Lung (tissue), 12 donors: ENCODE results near the gene TRIM32. TPM values are rescaled to one million over a fixed set of nuclear protein-coding genes. Genes with fewer than 3 reads are reported as not detected.
"Not testable (repeated sequence)": the region's sequence is repeated elsewhere in the genome, so short reads cannot be mapped to it uniquely, and the experiment has no call there.

Experiments used
- ATAC-seq: fragments of 200-7000 bp; cut with Tn5 transposase; one replicate; pipeline ENCODE4 v1.9.1; 2020; ENCODE audit warnings: moderate number of reproducible peaks; ENCODE audit not compliant: insufficient read depth, low FRiP score
- DNase-seq, 3 donors: peaks; one replicate each; pipeline ENCODE4 v3.0.0-alpha.2; 2013 to 2017
- H3K27ac ChIP-seq, 2 donors: one replicate each; pipeline ENCODE4 v1.5.1; 2013; ENCODE audit warnings: mild to moderate bottlenecking in 2 of 2, moderate library complexity in 2 of 2, control low read depth in 1 of 2, inconsistent platforms in 1 of 2, low read depth in 1 of 2, low read length in 1 of 2
- H3K27me3 ChIP-seq, 3 donors: one replicate each; pipeline ENCODE4 v1.5.1; 2013; ENCODE audit warnings: low read length in 2 of 3; ENCODE audit not compliant: control insufficient read depth in 3 of 3, insufficient read depth in 3 of 3
- H3K36me3 ChIP-seq, 4 donors: one replicate each; pipeline ENCODE4 v1.5.1; 2013; ENCODE audit warnings: low read length in 4 of 4, mild to moderate bottlenecking in 1 of 4, moderate library complexity in 1 of 4; ENCODE audit not compliant: control insufficient read depth in 4 of 4, insufficient read depth in 4 of 4
- H3K4me1 ChIP-seq, 5 donors: one replicate each; pipeline ENCODE4 v1.5.1; 2013; ENCODE audit warnings: low read length in 5 of 5, mild to moderate bottlenecking in 2 of 5, moderate library complexity in 1 of 5; ENCODE audit not compliant: control insufficient read depth in 5 of 5, insufficient read depth in 5 of 5
- H3K4me3 ChIP-seq: one replicate; pipeline ENCODE4 v1.5.1; 2013; ENCODE audit warnings: mild to moderate bottlenecking, control low read depth, moderate library complexity
- H3K9ac ChIP-seq, 2 donors: one replicate each; pipeline ENCODE4 v1.5.1; 2013; ENCODE audit warnings: low read length in 2 of 2, control low read depth in 1 of 2; ENCODE audit not compliant: insufficient read depth in 1 of 2
- H3K9me3 ChIP-seq, 4 donors: one replicate each; pipeline ENCODE4 v1.5.1; 2013; ENCODE audit warnings: low read length in 3 of 4, mild to moderate bottlenecking in 1 of 4, moderate library complexity in 1 of 4; ENCODE audit not compliant: control insufficient read depth in 4 of 4, insufficient read depth in 3 of 4
- WGBS, 2 donors: extraction: QIAGEN DNeasy Blood & Tissue Kit; methylation state at CpG; one replicate each; pipeline ENCODE4 v1.1.7; 2013; 5-methylcytosine and 5-hydroxymethylcytosine counted together
- polyA plus RNA-seq, 2 donors: library from polyadenylated mRNA; stranded (reverse); fragments of 200-250 nt; gene quantifications; one replicate each; pipeline ENCODE4 v1.2.1, GENCODE V29; 2013
- total RNA-seq, 2 donors: library from RNA; depleted of rRNA in 1 of 2; stranded (reverse); fragments of >200 nt in 1 of 2; gene quantifications; one replicate each; pipeline ENCODE4 v1.2.1, GENCODE V29; 2014 to 2021
- TF ChIP-seq, protein P1 (sequence below): IDR thresholded peaks from 2 replicates; pipeline ENCODE4 v1.5.1; 2012; ENCODE audit warnings: mild to moderate bottlenecking; ENCODE audit errors: control extremely low read depth, extremely low read depth
- donor health status: control.
- donor health status: control.
- donor health status: Bipolar disorder and iron deficiency.
- donor health status: healthy.
- donor health status: DM: yes; HTN: yes; CAD: no.

TRIM32 gene
- total and polyA plus RNA-seq, 4 donors: 2.7 to 20.2 (median 12.1) TPM

DNA sequence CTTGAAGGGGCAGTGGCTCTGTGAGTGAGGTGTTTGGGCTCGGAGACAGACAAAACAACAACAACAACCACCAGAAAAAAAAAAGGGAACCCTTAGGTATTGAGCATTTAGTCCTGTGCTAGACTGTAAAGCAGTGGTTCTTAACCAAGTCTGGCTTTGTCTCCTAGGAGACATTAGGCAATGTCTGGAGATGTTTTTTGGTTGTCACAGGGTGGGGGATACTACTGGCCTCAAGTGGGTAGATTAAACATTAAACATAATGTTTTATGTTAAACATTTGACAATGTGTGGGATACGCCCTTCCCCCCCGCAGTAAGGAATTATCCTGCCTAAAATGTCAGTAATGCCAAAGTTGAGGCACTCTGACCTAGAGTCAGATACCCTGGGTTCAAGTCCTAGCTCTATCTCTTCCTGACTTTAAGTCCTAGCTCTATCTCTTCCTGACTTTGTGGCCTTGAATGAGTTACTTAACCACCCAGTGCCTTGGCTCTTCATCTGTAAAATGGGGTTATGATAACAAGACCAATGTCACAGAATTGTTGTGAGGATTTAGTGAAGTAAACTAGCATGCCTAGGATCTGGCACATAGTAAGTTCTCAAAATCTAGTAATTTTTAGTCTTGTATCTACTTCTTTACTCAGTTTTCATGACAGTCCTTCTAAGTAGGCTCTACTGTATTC, 1.8 kb downstream of the TRIM32 start:
- H3K9me3 ChIP-seq: no peaks in the 10 kb centered on the region
- H3K4me3 ChIP-seq: no peak overlapping the region
- no peak overlapping the region for H3K27ac ChIP-seq
- 92 to 94% methylated on average over 3 of the region's 3 CpGs for WGBS, 2 donors
- TF ChIP-seq, protein P1, sequence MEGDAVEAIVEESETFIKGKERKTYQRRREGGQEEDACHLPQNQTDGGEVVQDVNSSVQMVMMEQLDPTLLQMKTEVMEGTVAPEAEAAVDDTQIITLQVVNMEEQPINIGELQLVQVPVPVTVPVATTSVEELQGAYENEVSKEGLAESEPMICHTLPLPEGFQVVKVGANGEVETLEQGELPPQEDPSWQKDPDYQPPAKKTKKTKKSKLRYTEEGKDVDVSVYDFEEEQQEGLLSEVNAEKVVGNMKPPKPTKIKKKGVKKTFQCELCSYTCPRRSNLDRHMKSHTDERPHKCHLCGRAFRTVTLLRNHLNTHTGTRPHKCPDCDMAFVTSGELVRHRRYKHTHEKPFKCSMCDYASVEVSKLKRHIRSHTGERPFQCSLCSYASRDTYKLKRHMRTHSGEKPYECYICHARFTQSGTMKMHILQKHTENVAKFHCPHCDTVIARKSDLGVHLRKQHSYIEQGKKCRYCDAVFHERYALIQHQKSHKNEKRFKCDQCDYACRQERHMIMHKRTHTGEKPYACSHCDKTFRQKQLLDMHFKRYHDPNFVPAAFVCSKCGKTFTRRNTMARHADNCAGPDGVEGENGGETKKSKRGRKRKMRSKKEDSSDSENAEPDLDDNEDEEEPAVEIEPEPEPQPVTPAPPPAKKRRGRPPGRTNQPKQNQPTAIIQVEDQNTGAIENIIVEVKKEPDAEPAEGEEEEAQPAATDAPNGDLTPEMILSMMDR: no peak
- peak overlapping the region in 1 of 2 donors; percentile 26 for H3K9ac ChIP-seq
- H3K4me1 ChIP-seq: peaks cover 8 to 31% (median 23%) of the 10 kb centered on the region in 5 donors
- DNase-seq (peak in 1 of 3 donors; percentile 20), ATAC-seq (no peak)
- H3K36me3 ChIP-seq: no peaks in the 10 kb centered on the region
- no peaks in the 10 kb centered on the region for H3K27me3 ChIP-seq

DNA sequence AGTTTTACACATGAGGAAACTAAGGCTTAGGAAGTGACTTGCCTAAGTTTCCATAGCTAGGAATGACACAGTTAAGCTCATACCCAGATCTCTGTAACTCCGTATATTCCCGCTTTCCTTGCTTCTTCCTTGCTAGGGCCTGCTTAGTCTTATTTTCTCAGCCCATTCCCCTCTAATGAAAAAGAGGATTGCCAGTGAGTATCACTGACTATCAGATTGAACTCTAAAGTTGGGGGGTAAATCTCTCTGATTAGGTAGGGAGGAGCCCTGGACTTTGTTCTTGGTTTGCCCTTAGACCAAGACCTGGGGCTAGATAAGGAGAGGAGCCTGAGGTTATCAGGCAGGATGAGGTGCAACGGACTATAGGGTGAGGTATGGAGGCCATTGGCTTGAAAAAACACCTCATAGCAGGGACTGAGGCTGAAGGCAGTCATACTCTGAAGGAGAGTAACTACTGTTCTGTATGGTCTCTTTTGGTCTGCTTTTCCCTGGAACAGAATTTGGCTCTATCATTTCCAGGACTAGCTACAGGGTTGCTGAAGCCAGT, 2.5 kb downstream of the TRIM32 start:
- TF ChIP-seq, protein P1: no peak
- H3K9ac ChIP-seq: no peak overlapping the region
- H3K36me3 ChIP-seq: no peaks in the 10 kb centered on the region
- no peak for ATAC-seq
- H3K4me3 ChIP-seq: no peak overlapping the region
- peaks cover 8 to 31% (median 26%) of the 10 kb centered on the region in 5 donors for H3K4me1 ChIP-seq
- H3K27me3 ChIP-seq: no peaks in the 10 kb centered on the region
- no peak for DNase-seq
- no peaks in the 10 kb centered on the region for H3K9me3 ChIP-seq
- WGBS, 2 donors: 88 to 95% methylated on average over 3 of the region's 3 CpGs
- H3K27ac ChIP-seq: no peak overlapping the region

DNA sequence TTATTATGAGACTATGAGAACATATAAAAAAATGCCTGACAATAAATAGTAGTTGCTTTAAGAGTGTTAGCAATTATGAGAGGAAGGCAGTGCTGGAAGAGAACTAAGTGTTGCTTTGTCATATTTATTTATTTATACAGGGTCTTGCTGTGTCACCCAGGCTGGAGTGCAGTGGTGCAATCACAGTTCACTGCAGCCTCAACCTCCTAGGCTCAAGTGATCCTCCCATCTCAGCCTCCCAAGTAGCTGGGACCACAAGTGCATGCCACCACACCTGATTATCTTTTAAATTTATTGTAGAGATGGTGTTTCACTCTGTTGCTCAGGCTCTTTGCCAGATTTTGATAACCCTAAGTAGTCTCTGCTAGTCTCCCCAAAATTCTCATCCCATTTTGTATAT, 3.7 kb downstream of the TRIM32 start:
- not testable (repeated sequence) for H3K4me3 ChIP-seq, H3K9ac ChIP-seq, H3K36me3 ChIP-seq, H3K27ac ChIP-seq, ATAC-seq, DNase-seq, H3K27me3 ChIP-seq, H3K9me3 ChIP-seq
- peaks cover 8 to 31% (median 21%) of the 10 kb centered on the region in 5 donors for H3K4me1 ChIP-seq

DNA sequence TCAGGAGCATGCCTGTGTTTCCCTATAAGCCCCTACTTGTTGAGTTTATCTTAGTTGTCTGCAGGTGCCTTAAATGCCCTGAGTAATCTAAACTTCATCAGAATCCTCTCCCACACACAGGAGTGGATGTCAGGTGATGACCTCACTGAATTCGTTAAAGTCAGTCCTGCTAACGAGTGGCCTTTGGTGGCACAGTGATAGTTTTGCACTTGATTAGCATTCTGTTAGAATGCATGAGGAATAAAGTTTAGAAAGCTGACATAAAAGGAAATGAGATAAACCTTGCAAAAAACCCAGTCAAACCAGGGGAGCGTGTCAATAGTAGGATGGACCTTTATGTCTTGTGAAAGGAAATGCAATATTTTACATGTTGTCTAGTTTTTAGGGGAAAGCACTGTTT, 4.5 kb downstream of the TRIM32 start:
- ATAC-seq (no peak), DNase-seq (no peak)
- Histone ChIP-seq H3K4me3 (no peak overlapping the region), H3K27me3 (no peaks in the 10 kb centered on the region), H3K36me3 (peaks cover 0 to 2% (median 0%) of the 10 kb centered on the region in 4 donors), H3K9me3 (no peaks in the 10 kb centered on the region), H3K27ac (no peak overlapping the region), H3K9ac (no peak overlapping the region), H3K4me1 (peaks cover 5 to 31% (median 16%) of the 10 kb centered on the region in 5 donors)
- WGBS, 2 donors: 84 to 90% methylated on average over 3 of the region's 3 CpGs
- TF ChIP-seq, protein P1: no peak
